H1 (cell line): ENCODE data around the gene BRD4. TPM values are rescaled to one million over a fixed set of nuclear protein-coding genes. Genes with fewer than 3 reads are reported as not detected.

Experiments
- CTCF ChIA-PET: fragments of 300-600 bp; sonication (Branson Sonifier 250); formaldehyde crosslinking; loops from one replicate; lab custom pipeline; 2021; ENCODE audit not compliant: partially characterized antibody; lab: Charles Lee
- POLR2A ChIA-PET: fragments of 300-600 bp; sonication (Branson Sonifier 250); formaldehyde crosslinking; loops from one replicate; lab custom pipeline; 2021; ENCODE audit warnings: inconsistent platforms; ENCODE audit not compliant: partially characterized antibody; lab: Charles Lee
- DNase-seq, 2 experiments: peaks; one replicate each; pipeline versions ENCODE4 v3.0.0 to v3.0.0-alpha.2; 2010 to 2022; ENCODE audit warnings: low spot score in 2 of 2, low read depth in 1 of 2, mixed read lengths in 1 of 2
- FAIRE-seq: peaks from 2 replicates; lab custom pipeline; 2011; peaks lifted over from hg19 to GRCh38; lab: Jason Lieb, UNC
- H2AFZ ChIP-seq: 2 replicates; pipeline ENCODE4 v1.8.1; 2012; ENCODE audit warnings: low read length, inconsistent platforms
- H2AK5ac ChIP-seq: 2 replicates; pipeline ENCODE4 v1.6.1; 2013; ENCODE audit warnings: low read depth, low read length
- H2BK120ac ChIP-seq: replicated peaks from 2 replicates; pipeline ENCODE3; 2013; ENCODE audit warnings: low read depth, low read length, inconsistent platforms
- H2BK12ac ChIP-seq: 2 replicates; pipeline ENCODE4 v1.6.1; 2013; ENCODE audit warnings: low read depth, low read length
- H2BK15ac ChIP-seq: 2 replicates; pipeline ENCODE4 v1.6.1; 2013; ENCODE audit warnings: low read length
- H2BK20ac ChIP-seq: 2 replicates; pipeline ENCODE4 v1.6.1; 2013; ENCODE audit warnings: low read length
- H2BK5ac ChIP-seq: 2 replicates; pipeline ENCODE4 v1.6.1; 2013; ENCODE audit warnings: low read depth, low read length
- H3K14ac ChIP-seq: 2 replicates; pipeline ENCODE4 v1.6.1; 2013; ENCODE audit warnings: inconsistent platforms; ENCODE audit not compliant: insufficient read length
- H3K18ac ChIP-seq: 2 replicates; pipeline ENCODE4 v1.6.1; 2013; ENCODE audit warnings: low read length; ENCODE audit errors: extremely low read depth
- H3K23ac ChIP-seq: 2 replicates; pipeline ENCODE4 v1.6.1; 2013; ENCODE audit warnings: inconsistent platforms; ENCODE audit not compliant: insufficient read length
- H3K23me2 ChIP-seq: 2 replicates; pipeline ENCODE4 v1.6.1; 2013; ENCODE audit warnings: low read depth, low read length
- H3K27ac ChIP-seq: 2 replicates; pipeline ENCODE4 v1.6.1; 2011; ENCODE audit warnings: low read depth, low read length, inconsistent platforms
- H3K27me3 ChIP-seq, 4 experiments: replicated peaks in 1 of 4; 1 replicate in 1 of 4; 2 replicates in 3 of 4; pipeline versions ENCODE4 v1.6.1 to v1.8.1; 2011 to 2013; ENCODE audit warnings: low read length in 3 of 4, mild to moderate bottlenecking in 3 of 4, inconsistent platforms in 2 of 4, mixed read lengths in 2 of 4, moderate library complexity in 1 of 4; ENCODE audit not compliant: control insufficient read depth in 3 of 4, insufficient read depth in 3 of 4; ENCODE audit errors: extremely low read depth in 1 of 4
- H3K36me3 ChIP-seq, 4 experiments: 2 replicates each; pipeline versions ENCODE4 v1.6.1 to v1.8.1; 2011 to 2013; ENCODE audit warnings: mild to moderate bottlenecking in 4 of 4, low read length in 3 of 4, moderate library complexity in 2 of 4, control low read depth in 1 of 4, inconsistent platforms in 1 of 4; ENCODE audit not compliant: insufficient read depth in 4 of 4, control insufficient read depth in 2 of 4
- H3K4ac ChIP-seq: replicated peaks from 2 replicates; pipeline ENCODE3; 2013; ENCODE audit warnings: low read length, low read depth, mixed read lengths, inconsistent platforms; ENCODE audit not compliant: insufficient read length
- H3K4me1 ChIP-seq, 4 experiments: replicated peaks in 1 of 4; 1 replicate in 1 of 4; 2 replicates in 3 of 4; pipeline versions ENCODE4 v1.6.1 to v1.8.1; 2011 to 2013; ENCODE audit warnings: low read length in 3 of 4, inconsistent platforms in 2 of 4, mixed read lengths in 1 of 4; ENCODE audit not compliant: insufficient read depth in 4 of 4, control insufficient read depth in 3 of 4
- H3K4me2 ChIP-seq, 2 experiments: 2 replicates each; pipeline versions ENCODE4 v1.6.1 to v1.8.1; 2011 to 2013; ENCODE audit warnings: low read depth in 2 of 2, low read length in 2 of 2, control low read depth in 1 of 2, inconsistent platforms in 1 of 2, mild to moderate bottlenecking in 1 of 2; ENCODE audit not compliant: insufficient read depth in 1 of 2
- H3K4me3 ChIP-seq, 4 experiments: fragments of 200-600, 300-600 bp in 1 of 4; sonication (generic), shearing (Covaris generic), sonication (Bioruptor Twin) in 1 of 4; 2 replicates each; pipeline versions ENCODE4 v1.5.1 to v1.8.1; 2011 to 2016; ENCODE audit warnings: low read length in 4 of 4, low read depth in 3 of 4, control low read depth in 2 of 4, inconsistent platforms in 2 of 4, mild to moderate bottlenecking in 2 of 4, mixed read lengths in 1 of 4, moderate library complexity in 1 of 4; ENCODE audit not compliant: insufficient read depth in 2 of 4; ENCODE audit errors: extremely low read depth in 1 of 4
- H3K56ac ChIP-seq: replicated peaks from 2 replicates; pipeline ENCODE3; 2013; ENCODE audit warnings: low read depth, mild to moderate bottlenecking, mixed read lengths, low read length, inconsistent platforms; ENCODE audit not compliant: insufficient read length
- H3K79me1 ChIP-seq: 2 replicates; pipeline ENCODE4 v1.6.1; 2013; ENCODE audit warnings: low read depth, low read length, control low read depth
- H3K79me2 ChIP-seq, 2 experiments: 2 replicates each; pipeline versions ENCODE4 v1.6.1 to v1.8.1; 2012 to 2013; ENCODE audit warnings: low read length in 2 of 2, mild to moderate bottlenecking in 2 of 2, inconsistent platforms in 1 of 2; ENCODE audit not compliant: insufficient read depth in 2 of 2, control insufficient read depth in 1 of 2
- H3K9ac ChIP-seq, 4 experiments: replicated peaks in 1 of 4; 1 replicate in 1 of 4; 2 replicates in 3 of 4; pipeline versions ENCODE4 v1.6.1 to v1.8.1; 2011 to 2013; ENCODE audit warnings: low read depth in 3 of 4, low read length in 3 of 4, control low read depth in 2 of 4, mild to moderate bottlenecking in 2 of 4, moderate library complexity in 2 of 4, inconsistent platforms in 1 of 4; ENCODE audit errors: extremely low read depth in 1 of 4
- H3K9me3 ChIP-seq, 2 experiments: 2 replicates each; pipeline versions ENCODE4 v1.6.1 to v1.8.1; 2012 to 2013; ENCODE audit warnings: mild to moderate bottlenecking in 2 of 2, moderate library complexity in 2 of 2, control low read depth in 1 of 2, inconsistent platforms in 1 of 2, low read depth in 1 of 2, low read length in 1 of 2, mixed read lengths in 1 of 2; ENCODE audit not compliant: insufficient read depth in 2 of 2
- H4K20me1 ChIP-seq, 2 experiments: replicated peaks in 1 of 2; 2 replicates each; pipeline versions ENCODE3 to v1.8.1; 2011 to 2013; ENCODE audit warnings: inconsistent platforms in 2 of 2, low read length in 2 of 2, mild to moderate bottlenecking in 1 of 2; ENCODE audit not compliant: insufficient read depth in 2 of 2, control insufficient read depth in 1 of 2
- H4K5ac ChIP-seq: 2 replicates; pipeline ENCODE4 v1.6.1; 2013; ENCODE audit warnings: low read length, low read depth, mixed read lengths, inconsistent platforms; ENCODE audit not compliant: insufficient read length
- H4K8ac ChIP-seq: 2 replicates; pipeline ENCODE4 v1.8.0; 2013; ENCODE audit warnings: mild to moderate bottlenecking, moderate library complexity, low read length, inconsistent platforms; ENCODE audit not compliant: insufficient read depth; ENCODE audit errors: extremely low read depth
- H4K91ac ChIP-seq: replicated peaks from 2 replicates; pipeline ENCODE3; 2013; ENCODE audit warnings: low read length, mixed read lengths, inconsistent platforms; ENCODE audit not compliant: insufficient read length
- CEBPB ChIP-seq: IDR thresholded peaks from 2 replicates; pipeline ENCODE4 v1.6.1; 2012; ENCODE audit warnings: low read depth, low read length
- KDM5A ChIP-seq: fragments of 200-600 bp; IDR thresholded peaks from 2 replicates; pipeline ENCODE4 v1.7.1; 2012; ENCODE audit warnings: mild to moderate bottlenecking, low read length, inconsistent platforms, mixed read lengths
- WGBS, 2 experiments: shearing (Covaris generic) in 1 of 2; methylation state at CpG; one replicate each; pipeline versions ENCODE4 v1.1.6 to v1.1.7; 2013 to 2015; ENCODE audit warnings: low lambda C conversion rate in 2 of 2, mixed read lengths in 2 of 2, inconsistent platforms in 1 of 2, low coverage in 1 of 2, missing lambda C conversion rate in 1 of 2; ENCODE audit not compliant: insufficient replicate concordance in 2 of 2, insufficient coverage in 1 of 2, insufficient read length in 1 of 2; ENCODE audit errors: extremely low coverage in 1 of 2, missing lambda C conversion rate in 1 of 2; 5-methylcytosine and 5-hydroxymethylcytosine counted together
- polyA plus RNA-seq, 7 experiments: library from polyadenylated mRNA; depleted of rRNA in 3 of 7; stranded (reverse) in 5 of 7; unstranded in 2 of 7; fragments of >200 nt in 5 of 7; fragments of 200-250 nt in 2 of 7; gene quantifications; 1 replicate in 5 of 7; 2 replicates in 1 of 7; 4 replicates in 1 of 7; pipeline versions ENCODE4 v1.2.1 to v1.2.3, GENCODE V29; 2011 to 2013; ENCODE audit warnings: missing spikeins in 2 of 7, mixed read lengths in 2 of 7
- total RNA-seq: library from RNA; stranded (reverse); fragmentation: NEBNext Ultra II Directional; extraction: Animal tissue kit (Norgen Biotek cat#: 25700); gene quantifications from 2 replicates; pipeline ENCODE4 v1.2.1, GENCODE V29; 2021

BRD4 gene
- total and polyA plus RNA-seq, 2 of the 8 experiments (the other 6 are each of a cell fraction or from before 2014, with no cell fraction given): 14.1 to 146 TPM

DNA sequence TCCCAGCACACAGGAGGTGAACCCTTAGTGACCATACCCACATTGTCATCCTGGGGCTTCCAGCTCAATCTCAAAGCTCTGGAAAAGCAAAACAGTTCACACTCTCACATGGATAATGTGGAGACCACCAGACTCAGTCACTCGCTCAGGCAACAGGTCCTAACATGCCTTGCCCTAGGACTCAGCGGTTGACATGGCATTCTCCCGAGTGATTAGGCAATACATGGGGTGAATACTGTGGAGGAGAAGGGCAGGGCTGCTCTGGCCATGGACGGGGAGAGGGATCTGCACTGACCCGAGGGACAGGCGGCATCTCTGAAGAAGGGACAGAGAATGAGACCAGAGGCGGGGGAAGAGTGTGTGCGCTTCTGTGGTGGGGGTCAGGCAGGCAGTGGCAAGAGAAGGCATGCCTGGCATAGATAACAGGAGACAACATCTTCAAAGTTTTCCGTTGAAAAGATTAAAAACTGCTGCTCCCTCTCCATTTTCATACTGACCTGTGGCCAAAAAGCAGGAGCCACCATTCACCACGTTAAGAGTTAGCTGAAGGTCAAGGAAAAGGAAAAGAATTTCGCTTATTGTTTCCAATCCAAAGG, 55.6 kb downstream of the BRD4 start:
- Histone ChIP-seq H3K14ac (no peak overlapping the region), H2AK5ac (no peak overlapping the region), H3K27ac (no peak overlapping the region), H3K23me2 (no peaks in the 10 kb centered on the region), H3K56ac (no peak overlapping the region), H3K79me1 (peaks cover 38% of the 10 kb centered on the region), H2BK12ac (no peak overlapping the region), H3K79me2 (peaks cover 48 to 100% of the 10 kb centered on the region in 2 experiments), H3K9ac (no peak overlapping the region), H2AFZ (no peak overlapping the region), H2BK15ac (no peak overlapping the region), H3K4me2 (no peak overlapping the region), H2BK5ac (0 out of 2 replicates have a peak overlapping the region, but pooled peaks have one; percentile 1), H2BK120ac (no peak overlapping the region), H4K8ac (no peak overlapping the region), H3K36me3 (peaks cover 7 to 15% (median 10%) of the 10 kb centered on the region in 4 experiments; a peak in 7 of 8 replicates), H3K27me3 (no peaks in the 10 kb centered on the region), H2BK20ac (no peak overlapping the region), H3K4me3 (no peak overlapping the region), H3K18ac (no peak overlapping the region), H4K91ac (no peak overlapping the region), H3K9me3 (no peaks in the 10 kb centered on the region), H3K23ac (no peak overlapping the region), H3K4me1 (peaks cover 3 to 7% (median 5%) of the 10 kb centered on the region in 4 experiments; a peak in 5 of 7 replicates), H4K20me1 (peaks cover 38 to 57% of the 10 kb centered on the region in 2 experiments), H4K5ac (no peak overlapping the region), H3K4ac (no peak overlapping the region)
- FAIRE-seq (no peak), DNase-seq (no peak)
- CTCF ChIA-PET: interaction anchor here (0.7 to 1.2 kb wide), 2 partner anchors 12 to 36 kb away, joined by 3 read pairs; no protein-coding TSS in a partner anchor
- POLR2A ChIA-PET: interaction anchor here (1.4 kb wide), 1 partner anchor 26 kb away, joined by 3 read pairs; no protein-coding TSS in a partner anchor
- WGBS, 2 experiments: 89% methylated on average over 11 of the region's 11 CpGs; no CpG with 5 or more reads in 1 of the 2 experiments
- TF ChIP-seq CEBPB: 0 out of 2 replicates have a peak, but pooled peaks have one; percentile 36
- no peak for TF ChIP-seq KDM5A
